ENCODE measurements around the gene S100A11.

The S100A11 gene

DNA sequence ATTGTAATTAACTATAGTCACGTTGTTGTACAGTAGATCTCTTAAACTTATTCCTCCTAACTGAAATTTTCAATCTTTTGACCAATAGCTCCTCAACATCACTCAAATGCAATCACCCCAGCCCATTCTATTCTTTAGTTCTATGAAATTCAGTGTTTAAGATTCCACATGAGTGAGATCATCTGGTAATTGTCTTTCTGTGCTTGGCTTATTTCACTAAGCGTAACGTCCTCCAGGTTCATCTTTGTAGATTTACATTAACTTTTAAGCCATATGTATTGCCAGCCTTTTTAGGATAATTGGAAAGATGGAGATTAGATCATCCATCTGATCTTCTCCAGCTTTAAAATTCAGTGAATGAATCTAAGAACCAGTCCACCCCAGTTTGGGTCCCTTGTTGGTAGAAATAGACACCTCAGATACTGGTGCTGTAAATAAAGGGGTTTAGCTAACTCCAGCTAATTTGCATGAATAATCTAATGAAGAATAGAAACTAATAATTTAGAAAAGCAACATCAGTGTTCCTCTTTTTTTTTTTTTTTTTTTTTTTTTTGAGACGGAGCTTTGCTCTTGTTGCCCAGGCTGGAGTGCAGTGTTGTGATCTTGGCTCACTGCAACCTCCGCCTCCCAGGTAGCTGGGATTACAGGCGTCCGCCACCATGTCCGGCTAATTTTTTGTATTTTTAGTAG is 50.2 kb downstream of the S100A11 start:
- H3K27me3 ChIP-seq: peaks cover 49% of the 10 kb centered on the region
- no peaks in the 10 kb centered on the region for H3K36me3 ChIP-seq
- H3K9me3 ChIP-seq: no peaks in the 10 kb centered on the region
- H3K4me3 ChIP-seq (ENCODE audit: low read depth in 1 of 2, low read length in 1 of 2): no peak overlapping the region
- H3K4me1 ChIP-seq (ENCODE audit: control insufficient read depth in 1 of 2, insufficient read depth in 1 of 2, low read depth in 1 of 2, low read length in 1 of 2): peaks cover 0 to 9% of the 10 kb centered on the region in 2 experiments
- no peak overlapping the region for H3K27ac ChIP-seq
- TF ChIP-seq, protein P1, sequence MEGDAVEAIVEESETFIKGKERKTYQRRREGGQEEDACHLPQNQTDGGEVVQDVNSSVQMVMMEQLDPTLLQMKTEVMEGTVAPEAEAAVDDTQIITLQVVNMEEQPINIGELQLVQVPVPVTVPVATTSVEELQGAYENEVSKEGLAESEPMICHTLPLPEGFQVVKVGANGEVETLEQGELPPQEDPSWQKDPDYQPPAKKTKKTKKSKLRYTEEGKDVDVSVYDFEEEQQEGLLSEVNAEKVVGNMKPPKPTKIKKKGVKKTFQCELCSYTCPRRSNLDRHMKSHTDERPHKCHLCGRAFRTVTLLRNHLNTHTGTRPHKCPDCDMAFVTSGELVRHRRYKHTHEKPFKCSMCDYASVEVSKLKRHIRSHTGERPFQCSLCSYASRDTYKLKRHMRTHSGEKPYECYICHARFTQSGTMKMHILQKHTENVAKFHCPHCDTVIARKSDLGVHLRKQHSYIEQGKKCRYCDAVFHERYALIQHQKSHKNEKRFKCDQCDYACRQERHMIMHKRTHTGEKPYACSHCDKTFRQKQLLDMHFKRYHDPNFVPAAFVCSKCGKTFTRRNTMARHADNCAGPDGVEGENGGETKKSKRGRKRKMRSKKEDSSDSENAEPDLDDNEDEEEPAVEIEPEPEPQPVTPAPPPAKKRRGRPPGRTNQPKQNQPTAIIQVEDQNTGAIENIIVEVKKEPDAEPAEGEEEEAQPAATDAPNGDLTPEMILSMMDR (IDR thresholded peaks at IDR 0.05): no peak

- H3K27ac ChIP-seq: no peak overlapping the region
- no peaks in the 10 kb centered on the region for H3K36me3 ChIP-seq
- peaks cover 0 to 9% of the 10 kb centered on the region in 2 experiments for H3K4me1 ChIP-seq (ENCODE audit: control insufficient read depth in 1 of 2, insufficient read depth in 1 of 2, low read depth in 1 of 2, low read length in 1 of 2)
Observed at GRCh38 chr1:151985768-151986167, 51.0 kb downstream of the S100A11 start.

DNA sequence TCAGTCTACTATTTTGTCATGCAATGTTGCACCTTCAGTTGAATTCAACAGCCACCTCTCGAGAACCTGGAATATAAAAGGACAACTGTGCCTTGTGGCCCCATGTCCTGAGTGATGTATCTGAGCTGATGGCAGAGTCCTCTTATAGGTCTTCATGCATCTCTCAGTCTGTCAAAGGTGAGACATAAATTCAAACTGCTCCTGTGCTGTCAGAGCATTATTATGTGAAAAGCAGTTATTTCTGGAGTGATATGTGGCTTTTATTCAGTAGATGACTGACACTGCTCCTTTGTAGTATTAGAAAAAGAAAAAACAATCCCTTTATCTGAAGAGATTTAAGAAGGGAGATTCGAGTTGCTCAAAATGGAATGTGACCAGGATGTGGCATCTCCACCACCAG is 51.5 kb downstream of the S100A11 start:
- no peak overlapping the region for H3K4me3 ChIP-seq (ENCODE audit: low read depth in 1 of 2, low read length in 1 of 2)
- no peak overlapping the region for H3K27ac ChIP-seq
- H3K4me1 ChIP-seq (ENCODE audit: control insufficient read depth in 1 of 2, insufficient read depth in 1 of 2, low read depth in 1 of 2, low read length in 1 of 2): peaks cover 0 to 9% of the 10 kb centered on the region in 2 experiments
- H3K9me3 ChIP-seq: no peaks in the 10 kb centered on the region
- H3K27me3 ChIP-seq: peaks cover 48% of the 10 kb centered on the region
- TF ChIP-seq, protein P1 (IDR thresholded peaks at IDR 0.05): no peak
- H3K36me3 ChIP-seq: no peaks in the 10 kb centered on the region

More at GRCh38 chr1:151985768-151986167, 51.0 kb downstream of the S100A11 start:
- Histone ChIP-seq H3K27me3 (peaks cover 48% of the 10 kb centered on the region), H3K9me3 (no peaks in the 10 kb centered on the region), H3K4me3 (ENCODE audit: low read depth in 1 of 2, low read length in 1 of 2) (no peak overlapping the region)
- TF ChIP-seq, protein P1 (IDR thresholded peaks at IDR 0.05): no peak

GRCh38 chr1:151984313-151984956 is 52.4 kb downstream of the S100A11 start:
- Histone ChIP-seq H3K9me3 (no peaks in the 10 kb centered on the region), H3K4me1 (ENCODE audit: control insufficient read depth in 1 of 2, insufficient read depth in 1 of 2, low read depth in 1 of 2, low read length in 1 of 2) (peaks cover 0 to 9% of the 10 kb centered on the region in 2 experiments), H3K4me3 (ENCODE audit: low read depth in 1 of 2, low read length in 1 of 2) (no peak overlapping the region), H3K27ac (no peak overlapping the region), H3K27me3 (peaks cover 48% of the 10 kb centered on the region), H3K36me3 (no peaks in the 10 kb centered on the region)
- TF ChIP-seq, protein P1 (IDR thresholded peaks at IDR 0.05): no peak

All from neutrophil (primary cell).